Erythroblast (primary cell): ENCODE results near the gene EFNB2.

Source experiments
- GATA1 ChIP-seq: IDR thresholded peaks from 2 replicates; pipeline ENCODE4 v1.6.1; 2011; ENCODE audit warnings: low read depth, mild to moderate bottlenecking, control low read depth, low read length, moderate library complexity
- POLR2A ChIP-seq: IDR thresholded peaks from 2 replicates; pipeline ENCODE4 v1.6.1; 2011; ENCODE audit warnings: mild to moderate bottlenecking, low read length

DNA sequence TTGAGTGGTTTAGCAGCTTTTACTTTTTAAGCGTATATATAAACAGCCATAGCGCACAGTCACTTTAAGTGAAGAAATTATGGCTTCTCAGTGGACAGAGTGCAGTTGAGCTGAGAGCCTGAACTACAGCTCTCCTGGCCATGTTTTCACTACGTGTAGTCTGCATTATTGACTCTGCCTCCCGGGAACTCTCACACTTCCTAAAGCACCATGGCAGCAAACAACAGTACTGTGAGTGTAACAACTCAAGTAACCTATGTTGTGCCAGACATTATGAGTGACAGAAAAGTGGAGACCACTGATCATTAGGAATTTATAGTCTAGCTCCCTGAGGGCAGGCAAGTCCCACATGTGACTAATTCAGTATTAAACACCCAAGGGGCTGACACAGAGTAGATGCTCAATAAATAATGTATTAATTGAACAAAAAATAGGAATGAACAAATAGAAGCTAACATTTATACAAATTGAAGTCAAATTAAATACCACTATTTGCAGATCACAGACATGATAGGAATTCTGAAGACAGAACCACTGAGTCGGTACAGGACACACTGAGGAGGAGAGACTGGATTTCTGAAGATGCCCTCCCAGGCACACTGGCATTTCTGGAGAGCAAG is 19.7 kb downstream of the EFNB2 start:
- TF ChIP-seq POLR2A (no peak), GATA1 (no peak)
